Panc1 (cell line): ENCODE measurements around the gene HTRA3. TPM values are rescaled to one million over a fixed set of nuclear protein-coding genes. Genes with fewer than 3 reads are reported as not detected.

ENCODE experiments used
- ATAC-seq: fragments of 200-7000 bp; cut with Tn5 transposase; 2 replicates; pipeline ENCODE4 v1.9.1; 2020; ENCODE audit warnings: mild to moderate bottlenecking, moderate library complexity
- BruUV-seq: library from RNA; stranded (reverse); fragments of 400-500 nt; replicated peaks from 2 replicates; lab custom pipeline; 2021; lab: Mats Ljungman, UMichigan
- CTCF ChIA-PET: fragments of 300-600 bp; sonication (Branson Sonifier 250); formaldehyde crosslinking; loops from one replicate; lab custom pipeline; 2022; ENCODE audit warnings: antibody characterized with exemption; lab: Charles Lee
- POLR2A ChIA-PET: fragments of 300-600 bp; sonication (Branson Sonifier 250); formaldehyde crosslinking; loops from one replicate; lab custom pipeline; 2022; ENCODE audit warnings: antibody characterized with exemption; lab: Charles Lee
- DNase-seq: peaks from one replicate; pipeline ENCODE4 v3.0.0-alpha.2; 2010; ENCODE audit warnings: low read depth, low spot score
- H3K27ac ChIP-seq: 2 replicates; pipeline ENCODE4 v1.5.1; 2011; ENCODE audit warnings: mild to moderate bottlenecking, low read length, inconsistent platforms
- H3K27me3 ChIP-seq: fragments of 200-500 bp; sonication (Bioruptor generic); 2 replicates; pipeline ENCODE4 v1.6.0; 2014; ENCODE audit warnings: low read length, inconsistent platforms; ENCODE audit not compliant: control insufficient read depth, insufficient read depth
- H3K36me3 ChIP-seq: fragments of 200-500 bp; sonication (Bioruptor generic); 2 replicates; pipeline ENCODE4 v1.5.1; 2014; ENCODE audit warnings: inconsistent platforms, mild to moderate bottlenecking, low read length, moderate library complexity; ENCODE audit not compliant: control insufficient read depth, insufficient read depth
- H3K4me1 ChIP-seq: 2 replicates; pipeline ENCODE4 v1.5.1; 2011; ENCODE audit warnings: inconsistent platforms, mild to moderate bottlenecking, low read length, moderate library complexity; ENCODE audit not compliant: control insufficient read depth, insufficient read depth
- H3K4me3 ChIP-seq, 2 experiments: 2 replicates each; pipeline ENCODE4 v1.5.1; 2011 to 2012; ENCODE audit warnings: low read depth in 2 of 2, low read length in 2 of 2, mild to moderate bottlenecking in 2 of 2, inconsistent platforms in 1 of 2, moderate library complexity in 1 of 2
- H3K9me3 ChIP-seq: fragments of 200-500 bp; sonication (Bioruptor generic); 2 replicates; pipeline ENCODE4 v1.5.1; 2014; ENCODE audit warnings: low read depth, mild to moderate bottlenecking, inconsistent platforms, low read length, moderate library complexity; ENCODE audit not compliant: control insufficient read depth, insufficient read depth
- CTCF ChIP-seq: fragments of 450-650 bp; IDR thresholded peaks from 2 replicates; pipeline ENCODE4 v1.5.1; 2017; ENCODE audit warnings: mild to moderate bottlenecking
- POLR2AphosphoS5 ChIP-seq: IDR thresholded peaks from 2 replicates; pipeline ENCODE4 v1.6.1; 2012; ENCODE audit warnings: mild to moderate bottlenecking, low read depth, low read length, moderate library complexity
- SIN3A ChIP-seq: IDR thresholded peaks from 2 replicates; pipeline ENCODE4 v1.6.1; 2012; ENCODE audit warnings: low read depth, mild to moderate bottlenecking, low read length, moderate library complexity, borderline replicate concordance; ENCODE audit not compliant: insufficient read depth
- TCF7L2 ChIP-seq: IDR thresholded peaks from 2 replicates; pipeline ENCODE4 v1.6.1; 2011; ENCODE audit warnings: mild to moderate bottlenecking, low read depth, low read length, inconsistent platforms
- in situ Hi-C: cut with HindIII; loops from 2 replicates; pipeline ENCODE4 v1.10.0; 2016; ENCODE audit warnings: low sequenced_read_pairs, low pct_unique_long_range_greater_than_20kb
- intact Hi-C: fragments of 100-400 bp; cut with micrococcal nuclease; formaldehyde crosslinking; loops from one replicate; pipeline ENCODE4 v1.10.0; 2022; ENCODE audit not compliant: unreplicated experiment
- total RNA-seq: library from RNA; stranded (reverse); gene quantifications from one replicate; pipeline ENCODE4 v1.2.1, GENCODE V29; 2021; ENCODE audit not compliant: unreplicated experiment
- TF ChIP-seq, protein P1 (sequence below), 2 experiments: IDR thresholded peaks; 2 replicates each; pipeline ENCODE4 v1.6.1; 2011 to 2012; ENCODE audit warnings: low read depth in 2 of 2, control low read depth in 1 of 2, low read length in 1 of 2, mild to moderate bottlenecking in 1 of 2, moderate library complexity in 1 of 2; ENCODE audit not compliant: insufficient read depth in 1 of 2

Gene HTRA3
- total RNA-seq, 1 experiment from 2014 or later: 0.98 TPM

DNA sequence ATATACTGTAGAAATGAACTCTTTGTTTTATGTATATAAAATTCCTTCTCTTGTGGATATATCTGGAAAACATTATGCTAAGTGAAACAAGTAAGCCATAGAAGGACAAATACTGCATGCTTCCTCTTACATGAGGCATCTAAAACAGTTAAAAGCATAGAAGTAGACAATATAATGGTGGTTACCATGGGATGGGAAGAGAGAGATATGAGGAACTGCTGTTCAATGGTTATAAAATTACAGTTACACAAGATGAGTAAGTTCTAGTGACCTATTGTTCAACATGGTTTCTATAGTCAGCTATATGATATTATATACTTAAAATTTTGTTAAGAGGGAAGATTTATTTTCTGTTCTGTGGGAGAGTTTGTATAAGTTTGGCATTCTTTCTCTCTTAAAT, 43.4 kb downstream of the HTRA3 start:
- CTCF ChIA-PET: no interaction called here

DNA sequence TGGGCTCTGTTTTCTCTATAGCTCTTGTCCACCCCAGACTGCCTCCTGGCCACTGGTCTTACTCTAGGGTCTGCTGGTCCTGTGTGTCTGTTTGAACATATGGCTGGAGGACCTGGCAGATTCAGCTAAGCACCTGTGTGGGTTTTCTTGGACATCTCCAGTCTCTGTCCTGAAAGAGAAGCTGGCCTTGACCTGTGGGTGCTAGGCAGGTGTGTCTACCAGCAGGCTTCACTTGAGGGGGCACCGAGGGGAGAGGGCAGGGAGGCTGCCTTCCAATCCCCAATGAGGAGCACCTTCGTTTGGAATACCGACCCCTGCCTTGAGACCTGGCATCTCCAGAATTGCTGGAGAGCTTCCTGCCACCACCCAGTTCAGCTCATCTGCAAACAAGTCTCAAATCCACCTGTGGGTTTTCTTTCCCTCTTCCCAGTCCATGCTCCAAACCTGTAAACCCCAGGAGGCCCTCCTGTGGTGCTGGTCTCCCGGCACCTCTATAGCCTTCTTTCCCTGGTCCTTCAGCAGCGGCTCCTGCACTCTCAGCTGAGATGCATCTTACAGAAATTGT, 45.2 kb downstream of the HTRA3 start:
- H3K27ac ChIP-seq: no peak overlapping the region
- no peak overlapping the region for H3K4me3 ChIP-seq
- intact Hi-C loops: no loop called here
- ChIA-PET CTCF (no interaction called here), POLR2A (no interaction called here)
- peaks cover 9% of the 10 kb centered on the region for H3K4me1 ChIP-seq
- no peaks in the 10 kb centered on the region for H3K36me3 ChIP-seq
- BruUV-seq: no TSS peak
- H3K27me3 ChIP-seq: no peaks in the 10 kb centered on the region
- TF ChIP-seq TCF7L2 (no peak), POLR2AphosphoS5 (no peak), SIN3A (no peak), CTCF (no peak)
- TF ChIP-seq, protein P1, sequence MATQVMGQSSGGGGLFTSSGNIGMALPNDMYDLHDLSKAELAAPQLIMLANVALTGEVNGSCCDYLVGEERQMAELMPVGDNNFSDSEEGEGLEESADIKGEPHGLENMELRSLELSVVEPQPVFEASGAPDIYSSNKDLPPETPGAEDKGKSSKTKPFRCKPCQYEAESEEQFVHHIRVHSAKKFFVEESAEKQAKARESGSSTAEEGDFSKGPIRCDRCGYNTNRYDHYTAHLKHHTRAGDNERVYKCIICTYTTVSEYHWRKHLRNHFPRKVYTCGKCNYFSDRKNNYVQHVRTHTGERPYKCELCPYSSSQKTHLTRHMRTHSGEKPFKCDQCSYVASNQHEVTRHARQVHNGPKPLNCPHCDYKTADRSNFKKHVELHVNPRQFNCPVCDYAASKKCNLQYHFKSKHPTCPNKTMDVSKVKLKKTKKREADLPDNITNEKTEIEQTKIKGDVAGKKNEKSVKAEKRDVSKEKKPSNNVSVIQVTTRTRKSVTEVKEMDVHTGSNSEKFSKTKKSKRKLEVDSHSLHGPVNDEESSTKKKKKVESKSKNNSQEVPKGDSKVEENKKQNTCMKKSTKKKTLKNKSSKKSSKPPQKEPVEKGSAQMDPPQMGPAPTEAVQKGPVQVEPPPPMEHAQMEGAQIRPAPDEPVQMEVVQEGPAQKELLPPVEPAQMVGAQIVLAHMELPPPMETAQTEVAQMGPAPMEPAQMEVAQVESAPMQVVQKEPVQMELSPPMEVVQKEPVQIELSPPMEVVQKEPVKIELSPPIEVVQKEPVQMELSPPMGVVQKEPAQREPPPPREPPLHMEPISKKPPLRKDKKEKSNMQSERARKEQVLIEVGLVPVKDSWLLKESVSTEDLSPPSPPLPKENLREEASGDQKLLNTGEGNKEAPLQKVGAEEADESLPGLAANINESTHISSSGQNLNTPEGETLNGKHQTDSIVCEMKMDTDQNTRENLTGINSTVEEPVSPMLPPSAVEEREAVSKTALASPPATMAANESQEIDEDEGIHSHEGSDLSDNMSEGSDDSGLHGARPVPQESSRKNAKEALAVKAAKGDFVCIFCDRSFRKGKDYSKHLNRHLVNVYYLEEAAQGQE (IDR thresholded peaks at IDR 0.05; ENCODE audit: insufficient read depth in 1 of 2, low read depth in 2 of 2, low read length in 1 of 2): no peak
- H3K9me3 ChIP-seq: no peaks in the 10 kb centered on the region
- ATAC-seq (no peak), DNase-seq (no peak)
- in situ Hi-C loops: no loop called here

More for the DNA sequence above, 43.4 kb downstream of the HTRA3 start:
- BruUV-seq: no TSS peak
- Histone ChIP-seq H3K4me3 (no peak overlapping the region), H3K27me3 (no peaks in the 10 kb centered on the region), H3K36me3 (no peaks in the 10 kb centered on the region), H3K27ac (no peak overlapping the region), H3K9me3 (no peaks in the 10 kb centered on the region), H3K4me1 (peaks cover 9% of the 10 kb centered on the region)
- DNase-seq: no peak
- intact Hi-C loops (no loop called here), in situ Hi-C loops (no loop called here)
- POLR2A ChIA-PET: no interaction called here
- no peak for ATAC-seq
- no peak for TF ChIP-seq POLR2AphosphoS5
- TF ChIP-seq CTCF: no peak
- no peak for TF ChIP-seq TCF7L2
- TF ChIP-seq, protein P1 (IDR thresholded peaks at IDR 0.05; ENCODE audit: insufficient read depth in 1 of 2, low read depth in 2 of 2, low read length in 1 of 2): no peak
- no peak for TF ChIP-seq SIN3A
